Endothelial cell of umbilical vein (primary cell): ENCODE results near the gene KIF26A. TPM values are rescaled to one million over a fixed set of nuclear protein-coding genes. Genes with fewer than 3 reads are reported as not detected.
"Not testable (repeated sequence)": the region's sequence is repeated elsewhere in the genome, so short reads cannot be mapped to it uniquely, and the experiment has no call there.

Experiments
- BruUV-seq: library from RNA; stranded (reverse); fragments of 400-500 nt; replicated peaks from 2 replicates; lab custom pipeline; 2021; lab: Mats Ljungman, UMichigan
- CTCF ChIA-PET: fragments of 300-600, 350-600 bp; sonication (Branson Sonifier 250); formaldehyde crosslinking; loops from one replicate; lab custom pipeline; 2021; ENCODE audit warnings: antibody characterized with exemption, inconsistent platforms; lab: Charles Lee
- POLR2A ChIA-PET: fragments of 300-600, 350-600 bp; sonication (Branson Sonifier 250); formaldehyde crosslinking; loops from one replicate; lab custom pipeline; 2021; ENCODE audit warnings: antibody characterized with exemption, inconsistent platforms; lab: Charles Lee
- DNase-seq: peaks from one replicate; pipeline ENCODE4 v3.0.0-alpha.2; 2011; ENCODE audit warnings: low read depth, low spot score
- FAIRE-seq: peaks from 2 replicates; lab custom pipeline; 2011; peaks lifted over from hg19 to GRCh38; lab: Jason Lieb, UNC
- H2AFZ ChIP-seq: 2 replicates; pipeline ENCODE4 v1.6.0; 2012; ENCODE audit warnings: low read depth, low read length, control low read depth, inconsistent platforms
- H3K27ac ChIP-seq: 2 replicates; pipeline ENCODE4 v1.5.1; 2011; ENCODE audit warnings: low read depth, mild to moderate bottlenecking, control low read depth, low read length, moderate library complexity; ENCODE audit not compliant: insufficient read depth
- H3K27me3 ChIP-seq, 2 experiments: 2 replicates each; pipeline versions ENCODE4 v1.6.0 to v1.6.1; 2011; ENCODE audit warnings: low read length in 2 of 2, mixed read lengths in 1 of 2; ENCODE audit not compliant: control insufficient read depth in 2 of 2, insufficient read depth in 2 of 2
- H3K36me3 ChIP-seq, 2 experiments: 2 replicates in 1 of 2; 3 replicates in 1 of 2; pipeline ENCODE4 v1.5.1; 2011; ENCODE audit warnings: low read length in 2 of 2, mild to moderate bottlenecking in 1 of 2, moderate library complexity in 1 of 2; ENCODE audit not compliant: control insufficient read depth in 2 of 2, insufficient read depth in 2 of 2; ENCODE audit errors: extremely low read depth in 1 of 2
- H3K4me1 ChIP-seq: 3 replicates; pipeline ENCODE4 v1.5.1; 2011; ENCODE audit warnings: mild to moderate bottlenecking, low read length; ENCODE audit not compliant: control insufficient read depth, insufficient read depth; ENCODE audit errors: extremely low read depth
- H3K4me2 ChIP-seq: 2 replicates; pipeline ENCODE4 v1.6.1; 2011; ENCODE audit warnings: low read length, control low read depth, mixed read lengths; ENCODE audit not compliant: insufficient read depth
- H3K4me3 ChIP-seq, 3 experiments: fragments of 200-600 bp in 1 of 3; sonication (generic), shearing (Covaris generic) in 1 of 3; replicated peaks in 1 of 3; 2 replicates each; pipeline ENCODE4 v1.5.1; 2011 to 2016; ENCODE audit warnings: control low read depth in 3 of 3, low read length in 3 of 3, mild to moderate bottlenecking in 2 of 3, inconsistent platforms in 1 of 3, low read depth in 1 of 3, moderate library complexity in 1 of 3; ENCODE audit not compliant: insufficient read depth in 1 of 3
- H3K79me2 ChIP-seq: 2 replicates; pipeline ENCODE4 v1.6.0; 2012; ENCODE audit warnings: low read length, inconsistent platforms; ENCODE audit not compliant: control insufficient read depth, insufficient read depth
- H3K9ac ChIP-seq: replicated peaks from 2 replicates; pipeline ENCODE3; 2011; ENCODE audit warnings: low read length, control low read depth; ENCODE audit not compliant: insufficient read depth; ENCODE audit errors: extremely low read depth
- H3K9me1 ChIP-seq: replicated peaks from 3 replicates; pipeline ENCODE4 v1.6.0; 2011; ENCODE audit warnings: mild to moderate bottlenecking, low read length; ENCODE audit not compliant: control insufficient read depth, insufficient read depth; ENCODE audit errors: extremely low read depth
- H3K9me3 ChIP-seq: replicated peaks from 2 replicates; pipeline ENCODE4 v1.5.1; 2012; ENCODE audit warnings: low read length, inconsistent platforms; ENCODE audit not compliant: control insufficient read depth, insufficient read depth
- H4K20me1 ChIP-seq: replicated peaks from 2 replicates; pipeline ENCODE3; 2011; ENCODE audit warnings: mild to moderate bottlenecking, low read length; ENCODE audit not compliant: control insufficient read depth, insufficient read depth; ENCODE audit errors: extremely low read depth
- EZH2 ChIP-seq: IDR thresholded peaks from 2 replicates; pipeline ENCODE4 v1.6.1; 2012; ENCODE audit warnings: borderline replicate concordance, low read depth, mild to moderate bottlenecking, moderate library complexity, low read length, inconsistent platforms; ENCODE audit not compliant: severe bottlenecking
- MYC ChIP-seq: IDR thresholded peaks from one replicate; pipeline ENCODE4 v1.6.1; 2011; ENCODE audit warnings: mild to moderate bottlenecking, low read depth, low read length
- POLR2A ChIP-seq: IDR thresholded peaks from 2 replicates; pipeline ENCODE4 v1.6.1; 2012; ENCODE audit warnings: low read depth, mild to moderate bottlenecking, control low read depth, low read length
- POLR2AphosphoS5 ChIP-seq: IDR thresholded peaks from 2 replicates; pipeline ENCODE4 v1.6.1; 2012; ENCODE audit warnings: low read depth, mild to moderate bottlenecking, control low read depth, low read length, moderate library complexity; ENCODE audit not compliant: insufficient read depth
- dilution Hi-C: fragments of 300-500 bp; cut with MboI; formaldehyde crosslinking; loops from one replicate; pipeline ENCODE4 v1.15.0; 2019; ENCODE audit warnings: low sequenced_read_pairs; ENCODE audit not compliant: extremely low pct_ligation_motif_present
- intact Hi-C: fragments of 100-400 bp; cut with micrococcal nuclease; formaldehyde crosslinking; loops from one replicate; pipeline ENCODE4 v1.10.0; 2022
- polyA plus RNA-seq, 4 experiments: library from polyadenylated mRNA; depleted of rRNA in 3 of 4; stranded (reverse) in 3 of 4; unstranded in 1 of 4; fragments of >200 nt; gene quantifications; 2 replicates each; pipeline versions ENCODE4 v1.2.1 to v1.2.3, GENCODE V29; 2011 to 2012; ENCODE audit warnings: missing spikeins in 1 of 4
- total RNA-seq: library from RNA; stranded (reverse); gene quantifications from 2 replicates; pipeline ENCODE4 v1.2.3, GENCODE V29; 2021

Gene KIF26A
- total and polyA plus RNA-seq, 2 donors (not counting 3 experiments of a cell fraction or from before 2014, with no cell fraction given), result 3.6 to 10.7 TPM

DNA sequence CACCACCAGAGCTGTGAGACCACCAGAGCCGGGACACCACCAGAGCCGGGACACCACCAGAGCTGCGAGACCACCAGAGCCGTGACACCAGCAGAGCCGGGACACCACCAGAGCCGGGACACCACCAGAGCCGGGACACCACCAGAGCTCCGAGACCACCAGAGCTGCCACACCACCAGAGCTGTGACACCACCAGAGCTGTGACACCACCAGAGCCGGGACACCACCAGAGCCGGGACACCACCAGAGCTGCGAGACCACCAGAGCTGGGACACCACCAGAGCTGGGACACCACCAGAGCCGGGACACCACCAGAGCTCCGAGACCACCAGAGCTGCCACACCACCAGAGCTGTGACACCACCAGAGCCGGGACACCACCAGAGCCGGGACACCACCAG is 70.7 kb downstream of the KIF26A start:
- CTCF ChIA-PET, result interaction anchor here (1.2 kb wide), 1 partner anchor 15 kb away, joined by 3 read pairs; no protein-coding TSS in a partner anchor

DNA sequence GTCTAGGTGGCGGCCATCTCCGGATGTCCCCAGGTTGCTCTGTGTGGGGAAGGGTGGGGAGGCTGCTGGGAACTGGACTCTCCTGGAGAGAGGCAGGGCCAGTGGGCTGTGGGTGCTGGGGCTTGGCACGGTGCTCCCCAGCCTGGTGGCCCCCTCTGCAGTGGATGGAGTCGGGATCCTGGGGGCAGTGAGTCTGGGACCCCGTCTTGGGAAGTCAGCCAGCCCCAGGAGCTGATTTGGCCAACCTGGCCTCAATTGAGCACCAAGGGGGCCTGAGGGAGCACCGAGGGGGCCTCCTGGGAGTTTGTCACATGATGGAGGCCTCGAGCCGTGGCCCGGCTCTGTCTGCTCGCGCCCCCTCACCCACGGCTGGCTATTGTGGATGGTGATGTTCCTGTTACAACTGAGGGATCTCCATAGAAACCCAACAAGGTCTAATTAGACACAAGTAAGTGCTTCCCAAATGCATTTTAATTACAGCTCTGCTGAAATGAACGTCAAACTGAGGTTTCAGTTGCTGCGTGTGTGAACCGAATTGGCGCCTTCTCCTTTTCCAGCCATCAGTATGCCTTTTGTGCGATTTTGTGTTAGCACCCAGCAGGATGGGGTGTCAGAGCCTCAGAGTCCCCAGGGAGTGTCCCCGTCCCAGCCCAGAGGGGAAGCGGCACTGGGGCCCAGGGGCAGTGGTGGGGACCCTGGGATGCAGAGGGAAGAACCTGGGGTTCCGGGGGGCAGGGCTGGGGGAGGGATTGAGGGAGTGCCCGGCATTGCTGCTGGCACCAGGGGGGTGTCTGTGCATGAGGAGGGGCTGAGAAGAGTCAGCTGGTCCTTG is 71.8 kb downstream of the KIF26A start:
- Histone ChIP-seq H3K9ac (no peak overlapping the region), H2AFZ (no peak overlapping the region), H3K9me3 (no peaks in the 10 kb centered on the region), H3K4me1 (no peaks in the 10 kb centered on the region), H3K36me3 (no peaks in the 10 kb centered on the region), H3K9me1 (no peaks in the 10 kb centered on the region), H3K4me3 (no peak overlapping the region), H4K20me1 (no peaks in the 10 kb centered on the region), H3K27me3 (no peaks in the 10 kb centered on the region), H3K27ac (no peak overlapping the region), H3K4me2 (no peak overlapping the region), H3K79me2 (no peaks in the 10 kb centered on the region)
- BruUV-seq, result no TSS peak
- FAIRE-seq (no peak), DNase-seq (no peak)
- POLR2A ChIA-PET, result no interaction called here
- TF ChIP-seq POLR2AphosphoS5 (no peak), EZH2 (no peak), MYC (no peak), POLR2A (no peak)
- CTCF ChIA-PET, result no interaction called here
- dilution Hi-C loops (no loop called here), intact Hi-C loops (no loop called here)

More for the DNA sequence above, 70.7 kb downstream of the KIF26A start:
- H3K36me3 ChIP-seq, FAIRE-seq, BruUV-seq, dilution Hi-C loops, H3K4me1 ChIP-seq, H3K4me3 ChIP-seq, H3K27ac ChIP-seq, H4K20me1 ChIP-seq, H3K4me2 ChIP-seq, H3K79me2 ChIP-seq, H3K9me1 ChIP-seq, intact Hi-C loops, POLR2A ChIA-PET, H3K9me3 ChIP-seq, H3K27me3 ChIP-seq, H3K9ac ChIP-seq, H2AFZ ChIP-seq, DNase-seq: not testable (repeated sequence)
